Glutamatergic neuron (in vitro differentiated cells): ENCODE data around the gene LZTR1. TPM values are rescaled to one million over a fixed set of nuclear protein-coding genes. Genes with fewer than 3 reads are reported as not detected.
A peak's percentile ranks its signal among the peaks of the same experiment; 100 is the strongest.
"Not testable (repeated sequence)": the region's sequence is repeated elsewhere in the genome, so short reads cannot be mapped to it uniquely, and the experiment has no call there.

ENCODE experiments used
- DNase-seq: peaks from one replicate; pipeline ENCODE4 v3.0.0; 2022
- H3K27ac Mint-ChIP-seq: one replicate; pipeline ENCODE4 v1.8.0; 2020; ENCODE audit warnings: mild to moderate bottlenecking, mixed read lengths, inconsistent platforms; ENCODE audit not compliant: unreplicated experiment
- H3K27me3 Mint-ChIP-seq: one replicate; pipeline ENCODE4 v1.8.0; 2020; ENCODE audit warnings: mild to moderate bottlenecking, moderate library complexity, mixed read lengths, inconsistent platforms; ENCODE audit not compliant: unreplicated experiment
- H3K36me3 Mint-ChIP-seq: one replicate; pipeline ENCODE4 v1.8.0; 2020; ENCODE audit warnings: mild to moderate bottlenecking, mixed read lengths, inconsistent platforms; ENCODE audit not compliant: unreplicated experiment
- H3K4me1 Mint-ChIP-seq: one replicate; pipeline ENCODE4 v1.8.0; 2020; ENCODE audit warnings: mild to moderate bottlenecking, low read depth, mixed read lengths, inconsistent platforms; ENCODE audit not compliant: unreplicated experiment
- H3K4me3 Mint-ChIP-seq: one replicate; pipeline ENCODE4 v1.8.0; 2020; ENCODE audit warnings: mild to moderate bottlenecking, mixed read lengths, inconsistent platforms; ENCODE audit not compliant: unreplicated experiment
- H3K9me3 Mint-ChIP-seq: one replicate; pipeline ENCODE4 v1.8.0; 2020; ENCODE audit warnings: mild to moderate bottlenecking, moderate library complexity, mixed read lengths, inconsistent platforms; ENCODE audit not compliant: unreplicated experiment
- total RNA-seq: library from RNA; stranded (reverse); fragmentation: NEBNext Ultra II Directional; extraction: Animal tissue kit (Norgen Biotek cat#: 25700); gene quantifications from one replicate; pipeline ENCODE4 v1.2.1, GENCODE V29; 2021; ENCODE audit not compliant: unreplicated experiment
- TF ChIP-seq, protein P1 (sequence below): fragments of 200-600 bp; sonication (generic); IDR thresholded peaks from one replicate; pipeline ENCODE4 v1.5.0; 2021; ENCODE audit not compliant: partially characterized antibody, unreplicated experiment

The LZTR1 gene
- total RNA-seq, 1 donor from 2014 or later: 165 TPM

DNA sequence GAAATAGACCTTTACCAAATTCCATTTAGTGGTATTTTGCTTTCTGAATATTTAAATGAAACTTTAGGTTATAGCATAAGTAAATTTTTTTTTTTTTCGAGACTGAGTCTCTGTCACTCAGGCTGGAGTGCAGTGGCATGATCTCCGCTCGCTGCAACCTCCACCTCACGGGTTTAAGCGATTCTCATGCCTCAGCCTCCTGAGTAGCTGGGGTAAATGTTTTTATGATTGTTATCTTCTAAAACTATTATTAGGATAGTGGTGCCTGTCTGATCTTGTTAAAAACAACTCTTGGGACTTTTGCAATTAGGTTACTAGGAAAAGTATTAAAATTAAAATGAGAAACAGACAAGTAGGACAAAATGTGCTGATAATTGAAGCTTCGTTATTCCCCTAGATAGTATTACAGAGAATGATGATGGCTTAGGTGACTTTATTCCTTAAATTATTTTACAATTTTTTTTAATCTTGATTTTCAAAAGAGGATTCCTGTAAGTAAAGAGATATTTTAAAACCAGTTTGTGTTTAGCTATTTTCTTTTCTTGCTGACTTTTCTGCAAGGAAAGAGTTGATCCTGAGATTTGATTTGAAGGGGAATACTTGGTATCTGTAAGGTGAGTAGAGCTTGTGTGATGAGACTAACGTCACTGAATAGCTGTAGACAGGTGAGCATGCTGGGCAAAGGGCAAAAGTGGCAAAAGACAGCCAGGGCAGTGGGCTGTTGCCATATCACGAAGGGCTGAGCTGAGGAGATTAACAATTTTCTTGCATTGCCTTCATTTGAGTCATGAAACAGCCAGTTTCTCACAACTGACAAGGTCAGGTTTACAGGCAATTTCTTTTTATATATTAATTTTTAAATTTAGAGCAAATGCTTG, 44.1 kb upstream of the LZTR1 start:
- Mint-ChIP-seq H3K36me3 (no peaks in the 10 kb centered on the region), H3K9me3 (peaks cover 5% of the 10 kb centered on the region), H3K27ac (no peak overlapping the region), H3K4me1 (peaks cover 24% of the 10 kb centered on the region), H3K27me3 (peaks cover 5% of the 10 kb centered on the region), H3K4me3 (peak overlapping the region; percentile 8)
- no peak for DNase-seq
- TF ChIP-seq, protein P1, sequence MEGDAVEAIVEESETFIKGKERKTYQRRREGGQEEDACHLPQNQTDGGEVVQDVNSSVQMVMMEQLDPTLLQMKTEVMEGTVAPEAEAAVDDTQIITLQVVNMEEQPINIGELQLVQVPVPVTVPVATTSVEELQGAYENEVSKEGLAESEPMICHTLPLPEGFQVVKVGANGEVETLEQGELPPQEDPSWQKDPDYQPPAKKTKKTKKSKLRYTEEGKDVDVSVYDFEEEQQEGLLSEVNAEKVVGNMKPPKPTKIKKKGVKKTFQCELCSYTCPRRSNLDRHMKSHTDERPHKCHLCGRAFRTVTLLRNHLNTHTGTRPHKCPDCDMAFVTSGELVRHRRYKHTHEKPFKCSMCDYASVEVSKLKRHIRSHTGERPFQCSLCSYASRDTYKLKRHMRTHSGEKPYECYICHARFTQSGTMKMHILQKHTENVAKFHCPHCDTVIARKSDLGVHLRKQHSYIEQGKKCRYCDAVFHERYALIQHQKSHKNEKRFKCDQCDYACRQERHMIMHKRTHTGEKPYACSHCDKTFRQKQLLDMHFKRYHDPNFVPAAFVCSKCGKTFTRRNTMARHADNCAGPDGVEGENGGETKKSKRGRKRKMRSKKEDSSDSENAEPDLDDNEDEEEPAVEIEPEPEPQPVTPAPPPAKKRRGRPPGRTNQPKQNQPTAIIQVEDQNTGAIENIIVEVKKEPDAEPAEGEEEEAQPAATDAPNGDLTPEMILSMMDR: no peak

DNA sequence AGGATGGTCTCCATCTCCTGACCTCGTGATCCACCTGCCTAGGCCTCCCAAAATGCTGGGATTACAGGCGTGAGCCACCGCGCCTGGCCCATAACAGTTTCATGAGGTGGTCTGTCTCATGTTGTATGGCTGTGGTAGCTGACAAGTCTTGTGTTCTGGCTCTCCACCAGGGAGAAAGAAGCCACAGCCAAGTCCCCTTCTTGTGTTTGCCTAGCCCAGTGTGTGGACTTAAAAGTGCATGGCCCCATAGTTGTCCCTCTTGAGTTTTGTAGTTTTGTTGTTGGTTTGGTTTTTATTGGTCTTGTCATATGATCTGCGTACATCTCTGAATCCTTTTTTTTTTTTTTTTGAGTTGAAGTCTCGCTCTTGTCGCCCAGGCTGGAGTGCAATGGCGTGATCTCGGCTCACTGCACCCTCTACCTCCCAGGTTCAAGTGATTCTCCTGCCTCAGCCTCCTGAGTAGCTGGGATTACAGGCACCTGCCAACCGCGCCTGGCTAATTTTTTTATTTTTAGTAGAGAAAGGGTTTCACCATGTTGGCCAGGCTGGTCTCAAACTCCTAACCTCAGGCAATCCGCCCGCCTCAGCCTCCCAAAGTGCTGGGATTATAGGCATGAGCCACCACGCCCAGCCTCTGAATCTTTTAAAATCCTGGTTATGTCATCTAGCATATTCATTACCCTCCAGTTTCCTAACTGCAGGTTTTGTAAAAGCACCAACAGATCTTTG, 42.5 kb upstream of the LZTR1 start:
- Mint-ChIP-seq H3K4me1 (peaks cover 24% of the 10 kb centered on the region), H3K27ac (peak overlapping the region; percentile 54)
- H3K4me3 Mint-ChIP-seq, H3K27me3 Mint-ChIP-seq, DNase-seq, H3K9me3 Mint-ChIP-seq, H3K36me3 Mint-ChIP-seq: not testable (repeated sequence)

- H3K36me3 Mint-ChIP-seq: no peaks in the 10 kb centered on the region
- peaks cover 8% of the 10 kb centered on the region for H3K27me3 Mint-ChIP-seq
- H3K4me3 Mint-ChIP-seq: peak overlapping the region; percentile 18
- H3K9me3 Mint-ChIP-seq: peaks cover 3% of the 10 kb centered on the region
- TF ChIP-seq, protein P1: no peak
- H3K27ac Mint-ChIP-seq: peak overlapping the region; percentile 54
- peaks cover 24% of the 10 kb centered on the region for H3K4me1 Mint-ChIP-seq
- no peak for DNase-seq
Observed at GRCh38 chr22:20940186-20940651, 41.9 kb upstream of the LZTR1 start.

DNA sequence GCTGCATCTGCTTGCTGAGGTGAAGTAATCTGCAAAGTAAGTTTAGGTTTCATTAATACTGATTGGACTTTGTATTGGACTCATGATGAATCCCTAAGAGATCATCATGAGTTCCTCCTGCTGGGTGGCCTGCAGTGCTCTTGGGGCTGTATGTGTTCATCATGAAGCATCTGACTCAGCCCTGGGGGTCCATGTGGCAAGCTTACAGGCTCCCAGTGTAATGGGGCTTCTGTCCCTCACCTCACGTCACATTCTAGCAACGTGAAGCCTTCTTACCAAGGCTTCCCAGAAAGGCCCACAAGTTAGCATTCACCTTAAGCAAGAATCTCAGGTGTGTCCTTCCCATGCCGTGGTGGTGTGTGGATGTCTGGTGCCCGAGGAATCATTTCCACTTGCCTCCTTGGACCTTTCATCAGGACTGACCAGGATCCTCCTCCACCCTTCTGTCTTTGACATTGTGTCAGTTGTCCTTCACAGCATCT, 41.2 kb upstream of the LZTR1 start:
- Mint-ChIP-seq H3K27me3 (peaks cover 8% of the 10 kb centered on the region), H3K9me3 (peaks cover 3% of the 10 kb centered on the region), H3K4me1 (peaks cover 27% of the 10 kb centered on the region), H3K36me3 (no peaks in the 10 kb centered on the region), H3K4me3 (peak overlapping the region; percentile 30), H3K27ac (peak overlapping the region; percentile 59)
- DNase-seq: no peak
- TF ChIP-seq, protein P1: no peak

DNA sequence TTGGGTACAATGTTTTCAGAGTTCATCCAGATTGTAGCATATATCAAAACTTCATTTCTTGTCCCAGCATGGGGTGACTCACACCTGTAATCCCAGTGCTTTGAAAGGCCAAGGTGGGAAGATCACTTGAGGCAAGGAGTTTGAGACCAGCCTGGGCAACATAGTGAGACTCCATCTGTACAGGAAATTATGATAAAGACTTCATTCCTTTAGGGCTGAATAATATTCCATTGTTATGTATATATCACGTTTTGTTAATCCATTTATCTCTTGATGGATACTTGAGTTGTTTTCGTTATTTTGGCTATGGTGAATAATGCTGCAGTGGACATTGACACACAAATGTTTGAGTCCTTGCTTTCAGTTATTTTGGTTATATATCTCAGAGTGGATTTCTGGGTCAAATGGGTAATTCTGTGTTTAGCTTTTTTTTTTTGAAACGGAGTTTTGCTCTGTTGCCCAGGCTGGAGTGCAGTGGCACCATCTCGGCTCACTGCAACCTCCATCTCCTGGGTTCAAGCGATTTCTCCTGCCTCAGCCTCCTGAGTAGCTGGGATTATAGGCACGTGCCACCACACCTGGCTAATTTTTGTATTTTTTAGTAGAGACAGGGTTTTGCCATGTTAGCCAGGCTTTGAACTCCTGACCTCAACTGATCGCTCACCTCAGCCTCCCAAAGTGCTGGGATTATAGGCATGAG, 39.7 kb upstream of the LZTR1 start:
- not testable (repeated sequence) for H3K4me3 Mint-ChIP-seq, DNase-seq, H3K27me3 Mint-ChIP-seq, H3K36me3 Mint-ChIP-seq, H3K27ac Mint-ChIP-seq, H3K9me3 Mint-ChIP-seq
- peaks cover 23% of the 10 kb centered on the region for H3K4me1 Mint-ChIP-seq
